ENCODE measurements around the gene MED15.

The MED15 gene

GRCh38 chr22:20560716-20561115 lies 53.3 kb downstream of the MED15 start:
- no peak overlapping the region for H3K9ac ChIP-seq (ENCODE audit: low read depth, low read length)
- H3K79me2 ChIP-seq (ENCODE audit: insufficient read depth, low read length): 0 out of 2 replicates have a peak, but pooled peaks cover 4% of the 10 kb centered on the region
- H2AFZ ChIP-seq (ENCODE audit: low read depth, low read length): no peak overlapping the region
- H4K20me1 ChIP-seq (ENCODE audit: insufficient read depth, low read length): peaks cover 5% of the 10 kb centered on the region
- no peak for TF ChIP-seq EZH2 (IDR thresholded peaks at IDR 0.05; ENCODE audit: borderline replicate concordance, low read depth, low read length, severe bottlenecking)
- no peak for TF ChIP-seq CTCF (IDR thresholded peaks at IDR 0.05; ENCODE audit: borderline replicate concordance, extremely low read depth, low read length, poor library complexity, severe bottlenecking)
- ATAC-seq (ENCODE audit: insufficient read depth, low read depth) (no peak), DNase-seq (no peak)
- H3K4me2 ChIP-seq (ENCODE audit: insufficient read depth, low read length): no peak overlapping the region
- H3K36me3 ChIP-seq (ENCODE audit: insufficient read depth, low read length): peaks cover 73% of the 10 kb centered on the region
- H3K27me3 ChIP-seq (ENCODE audit: insufficient read depth, low read length, poor library complexity): no peaks in the 10 kb centered on the region
- no peak overlapping the region for H3K27ac ChIP-seq (ENCODE audit: low read length)
- H3K4me3 ChIP-seq (ENCODE audit: low read depth in 1 of 2, low read length in 2 of 2): no peak overlapping the region
- H3K9me3 ChIP-seq (ENCODE audit: insufficient read depth, low read length, severe bottlenecking): peaks cover 6% of the 10 kb centered on the region
- peaks cover 13% of the 10 kb centered on the region for H3K4me1 ChIP-seq (ENCODE audit: insufficient read depth, low read length)

GRCh38 chr22:20561882-20562281 lies 54.5 kb downstream of the MED15 start:
- Histone ChIP-seq H4K20me1 (ENCODE audit: insufficient read depth, low read length) (peaks cover 3% of the 10 kb centered on the region; the same call in 1 of the 2 replicates), H3K4me3 (ENCODE audit: low read depth in 1 of 2, low read length in 2 of 2) (no peak overlapping the region), H3K27ac (ENCODE audit: low read length) (no peak overlapping the region), H3K79me2 (ENCODE audit: insufficient read depth, low read length) (0 out of 2 replicates have a peak, but pooled peaks cover 4% of the 10 kb centered on the region), H3K9ac (ENCODE audit: low read depth, low read length) (no peak overlapping the region), H3K36me3 (ENCODE audit: insufficient read depth, low read length) (peaks cover 73% of the 10 kb centered on the region), H3K4me1 (ENCODE audit: insufficient read depth, low read length) (peaks cover 7% of the 10 kb centered on the region), H3K9me3 (ENCODE audit: insufficient read depth, low read length, severe bottlenecking) (peaks cover 6% of the 10 kb centered on the region), H3K4me2 (ENCODE audit: insufficient read depth, low read length) (no peak overlapping the region), H3K27me3 (ENCODE audit: insufficient read depth, low read length, poor library complexity) (no peaks in the 10 kb centered on the region), H2AFZ (ENCODE audit: low read depth, low read length) (no peak overlapping the region)
- DNase-seq (no peak), ATAC-seq (ENCODE audit: insufficient read depth, low read depth) (no peak)
- TF ChIP-seq CTCF (IDR thresholded peaks at IDR 0.05; ENCODE audit: borderline replicate concordance, extremely low read depth, low read length, poor library complexity, severe bottlenecking) (no peak), EZH2 (IDR thresholded peaks at IDR 0.05; ENCODE audit: borderline replicate concordance, low read depth, low read length, severe bottlenecking) (no peak)

GRCh38 chr22:20562607-20563465 lies 55.4 kb downstream of the MED15 start:
- no peak overlapping the region for H3K9ac ChIP-seq (ENCODE audit: low read depth, low read length)
- peaks cover 6% of the 10 kb centered on the region for H3K9me3 ChIP-seq (ENCODE audit: insufficient read depth, low read length, severe bottlenecking)
- H2AFZ ChIP-seq (ENCODE audit: low read depth, low read length): no peak overlapping the region
- peaks cover 9% of the 10 kb centered on the region for H4K20me1 ChIP-seq (ENCODE audit: insufficient read depth, low read length)
- no peak overlapping the region for H3K27ac ChIP-seq (ENCODE audit: low read length)
- DNase-seq: no peak
- H3K4me3 ChIP-seq (ENCODE audit: low read depth in 1 of 2, low read length in 2 of 2): no peak overlapping the region
- peaks cover 74% of the 10 kb centered on the region for H3K36me3 ChIP-seq (ENCODE audit: insufficient read depth, low read length)
- 0 out of 2 replicates have a peak, but pooled peaks cover 4% of the 10 kb centered on the region for H3K79me2 ChIP-seq (ENCODE audit: insufficient read depth, low read length)
- H3K4me1 ChIP-seq (ENCODE audit: insufficient read depth, low read length): no peaks in the 10 kb centered on the region
- no peak overlapping the region for H3K4me2 ChIP-seq (ENCODE audit: insufficient read depth, low read length)
- H3K27me3 ChIP-seq (ENCODE audit: insufficient read depth, low read length, poor library complexity): no peaks in the 10 kb centered on the region
- TF ChIP-seq CTCF (IDR thresholded peaks at IDR 0.05; ENCODE audit: borderline replicate concordance, extremely low read depth, low read length, poor library complexity, severe bottlenecking) (no peak), EZH2 (IDR thresholded peaks at IDR 0.05; ENCODE audit: borderline replicate concordance, low read depth, low read length, severe bottlenecking) (no peak)
- ATAC-seq (ENCODE audit: insufficient read depth, low read depth): no peak
